ENCODE measurements around the gene PAPLN.

The PAPLN gene

GRCh38 chr14:73262427-73263183 lies 25.3 kb downstream of the PAPLN start:
- no peak for DNase-seq

GRCh38 chr14:73263606-73264005 lies 26.3 kb downstream of the PAPLN start:
- no peak for DNase-seq

GRCh38 chr14:73264080-73264884 lies 27.0 kb downstream of the PAPLN start:
- no peak for DNase-seq

GRCh38 chr14:73264885-73265720 lies 27.8 kb downstream of the PAPLN start:
- no peak for DNase-seq

GRCh38 chr14:73265721-73266046 lies 28.4 kb downstream of the PAPLN start:
- no peak for DNase-seq

GRCh38 chr14:73266317-73266716 lies 29.0 kb downstream of the PAPLN start:
- no peak for DNase-seq

- DNase-seq, result no peak
Measured at GRCh38 chr14:73267474-73267873, 30.2 kb downstream of the PAPLN start.

- DNase-seq, result no peak
Measured at GRCh38 chr14:73269729-73270531, 32.6 kb downstream of the PAPLN start.

GRCh38 chr14:73272393-73272792 lies 35.1 kb downstream of the PAPLN start:
- DNase-seq, result peak; percentile 99

GRCh38 chr14:73273799-73274198 lies 36.5 kb downstream of the PAPLN start:
- DNase-seq, result no peak

GRCh38 chr14:73276836-73277235 lies 39.5 kb downstream of the PAPLN start:
- DNase-seq, result no peak

- DNase-seq, result no peak
Measured at GRCh38 chr14:73277376-73277775, 40.1 kb downstream of the PAPLN start.

- peak; percentile 46 for DNase-seq
Measured at GRCh38 chr14:73280903-73281302, 43.6 kb downstream of the PAPLN start.

- DNase-seq, result peak; percentile 91
Measured at GRCh38 chr14:73283608-73284379, 46.5 kb downstream of the PAPLN start.

GRCh38 chr14:73285979-73286378 lies 48.7 kb downstream of the PAPLN start:
- DNase-seq, result no peak

- no peak for DNase-seq
Measured at GRCh38 chr14:73286598-73286997, 49.3 kb downstream of the PAPLN start.

GRCh38 chr14:73287071-73287470 lies 49.8 kb downstream of the PAPLN start:
- no peak for DNase-seq

- DNase-seq, result no peak
Measured at GRCh38 chr14:73289308-73289707, 52.0 kb downstream of the PAPLN start.

- no peak for DNase-seq
Measured at GRCh38 chr14:73289729-73290128, 52.4 kb downstream of the PAPLN start.

- no peak for DNase-seq
Measured at GRCh38 chr14:73290279-73290678, 53.0 kb downstream of the PAPLN start.
